HG03159 (cell line): ENCODE measurements around the gene SLC40A1.

Experiments used
- ATAC-seq: cut with Tn5 transposase; IDR thresholded peaks from one replicate; pipeline ENCODE4 v1.9.1; 2021; ENCODE audit warnings: mild to moderate bottlenecking, moderate library complexity; ENCODE audit not compliant: unreplicated experiment

The SLC40A1 gene

DNA sequence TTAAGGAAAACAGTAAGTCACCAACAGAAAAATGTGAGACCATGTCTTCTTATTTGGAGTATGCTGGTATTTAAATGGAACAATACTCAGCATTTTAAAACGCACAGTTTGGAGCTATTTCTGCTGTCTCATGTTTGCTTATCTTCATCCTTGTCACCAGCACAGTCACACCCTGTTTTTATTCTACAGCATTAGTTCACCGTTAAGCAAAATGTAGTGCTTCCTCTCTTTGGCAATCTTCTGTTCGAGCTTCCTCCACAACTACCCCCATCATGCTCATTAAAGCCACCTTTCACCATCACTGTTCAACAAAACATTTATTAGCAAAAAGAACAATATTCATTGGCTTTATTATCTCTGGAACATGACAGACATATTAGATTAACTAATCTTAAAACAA lies 64.0 kb downstream of the SLC40A1 start:
- no peak for ATAC-seq

DNA sequence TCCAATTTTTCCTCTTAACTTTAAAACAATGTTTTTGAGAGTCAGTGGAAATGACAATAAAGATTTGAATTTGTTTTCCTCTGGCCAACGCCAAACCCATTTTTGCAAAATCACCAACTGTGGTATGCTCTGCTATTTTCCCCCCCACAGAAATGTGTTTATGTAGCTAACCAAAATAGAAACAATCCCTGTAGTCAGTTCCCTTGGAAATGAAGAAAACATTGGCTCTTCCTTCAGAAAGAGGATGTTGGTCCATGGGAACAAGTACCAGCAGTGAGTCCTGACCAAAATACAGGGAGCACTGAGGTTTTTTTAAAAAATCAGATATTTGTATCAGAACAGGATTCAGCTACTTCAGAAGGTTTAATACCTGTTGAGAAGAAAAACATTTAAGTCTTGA lies 65.3 kb downstream of the SLC40A1 start:
- no peak for ATAC-seq

DNA sequence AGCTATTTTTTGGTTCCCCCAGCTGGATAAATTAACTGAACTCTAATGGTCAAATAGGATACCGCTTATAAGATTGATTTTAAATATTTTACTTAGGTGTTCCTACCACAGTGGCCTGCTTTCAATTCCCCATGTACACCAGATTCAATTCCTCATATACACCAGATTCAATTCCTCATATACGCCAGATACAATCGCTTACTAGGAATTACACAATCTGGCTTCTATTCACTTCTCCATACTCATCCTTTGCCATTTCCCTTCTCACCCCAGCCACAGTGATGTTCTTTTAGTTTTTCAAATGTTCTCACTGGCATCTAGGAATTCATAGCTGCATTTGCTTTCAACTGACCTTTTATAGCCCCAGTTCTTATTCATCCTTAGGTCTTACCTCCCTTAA lies 66.5 kb downstream of the SLC40A1 start:
- ATAC-seq = no peak

DNA sequence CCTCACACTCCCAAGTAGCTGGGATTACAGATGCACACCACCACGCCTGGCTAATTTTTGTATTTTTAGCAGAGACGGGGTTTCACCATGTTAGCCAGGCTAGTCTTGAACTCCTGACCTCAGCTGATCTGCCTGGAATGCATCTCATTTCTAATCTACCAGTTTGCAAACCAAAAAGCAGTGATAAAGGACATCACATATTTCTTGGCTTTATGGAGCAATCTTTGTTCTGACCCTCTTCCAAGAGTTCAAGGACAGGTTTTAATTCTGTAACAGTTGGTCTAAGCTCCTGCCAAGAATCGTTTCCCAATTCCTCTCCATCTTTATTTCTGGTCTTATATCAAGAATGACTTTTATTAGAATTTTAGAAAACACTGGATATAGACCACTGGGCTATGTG lies 67.7 kb downstream of the SLC40A1 start:
- ATAC-seq = no peak

DNA sequence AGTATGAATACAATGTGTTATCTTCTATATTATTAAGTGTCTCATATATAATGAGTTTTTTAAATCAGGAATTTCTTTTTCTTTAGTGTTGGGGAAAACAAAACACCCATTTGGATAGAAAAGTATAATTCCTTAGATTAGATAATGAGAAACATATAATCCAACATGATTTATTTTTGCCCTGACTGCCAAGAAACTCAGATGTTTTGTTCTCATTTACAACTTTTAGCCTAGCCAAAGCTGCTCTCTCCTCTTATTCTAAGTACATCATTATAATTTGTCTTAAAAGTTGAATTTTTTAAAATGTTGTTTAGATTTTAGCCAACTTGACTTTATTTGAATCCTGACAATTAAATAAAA lies 68.6 kb downstream of the SLC40A1 start:
- ATAC-seq = no peak

DNA sequence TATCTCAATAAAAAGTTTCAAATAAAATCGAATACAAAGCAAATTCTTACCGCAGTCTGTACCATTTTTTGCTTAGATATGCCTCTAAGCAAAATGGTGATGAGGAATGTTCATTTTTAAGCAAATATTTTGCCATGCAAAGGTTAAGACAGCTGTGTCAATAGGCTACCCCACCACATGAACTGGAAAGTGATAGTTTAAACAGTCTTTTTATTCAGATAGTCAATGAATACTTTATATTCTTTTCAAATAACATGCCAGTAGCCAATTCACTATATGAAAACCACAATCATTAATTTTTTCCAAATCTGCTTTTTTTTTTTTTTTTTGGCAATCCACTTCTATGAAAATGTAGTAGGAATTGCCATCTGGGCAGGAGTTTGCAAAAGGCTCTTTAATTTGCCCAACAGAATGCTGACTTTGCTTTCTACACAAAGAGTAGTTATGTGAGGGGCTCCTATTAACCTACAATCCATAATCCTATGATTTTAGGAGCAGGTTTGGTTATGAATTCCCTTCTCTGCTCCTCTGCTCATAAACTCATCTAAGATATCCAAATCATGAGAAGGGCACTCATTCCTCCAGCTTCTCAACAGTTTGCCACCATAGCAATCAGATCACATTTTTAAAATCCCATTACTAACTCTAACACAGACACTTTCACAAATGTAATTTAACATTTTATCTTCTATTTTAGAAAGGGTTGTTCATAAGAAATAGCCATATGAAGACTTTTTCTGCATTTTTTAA lies 69.2 kb downstream of the SLC40A1 start:
- ATAC-seq = no peak
